Kidney tubule cell (primary cell): ENCODE results near the gene CEP104.

ENCODE experiments used
- DNase-seq: peaks from one replicate; pipeline ENCODE4 v3.0.0-alpha.2; 2018; ENCODE audit warnings: low spot score

CEP104 gene

GRCh38 chr1:3799976-3800685 lies 56.9 kb downstream of the CEP104 start:
- peak; percentile 87 for DNase-seq

- peak; percentile 93 for DNase-seq
These were observed 60.6 kb downstream of the CEP104 start, which contains the start of gene LRRC47 for GRCh38 chr1:3796215-3797061. LRRC47 (minus strand) TSS chr1:3796498; CDS start chr1:3796476, 22 bp downstream.

- no peak for DNase-seq
These were observed 61.4 kb downstream of the CEP104 start for GRCh38 chr1:3795453-3796214.

- no peak for DNase-seq
These were observed 66.1 kb downstream of the CEP104 start for GRCh38 chr1:3790952-3791351.

- DNase-seq: no peak
These were observed 66.5 kb downstream of the CEP104 start for GRCh38 chr1:3790500-3790923.

DNA sequence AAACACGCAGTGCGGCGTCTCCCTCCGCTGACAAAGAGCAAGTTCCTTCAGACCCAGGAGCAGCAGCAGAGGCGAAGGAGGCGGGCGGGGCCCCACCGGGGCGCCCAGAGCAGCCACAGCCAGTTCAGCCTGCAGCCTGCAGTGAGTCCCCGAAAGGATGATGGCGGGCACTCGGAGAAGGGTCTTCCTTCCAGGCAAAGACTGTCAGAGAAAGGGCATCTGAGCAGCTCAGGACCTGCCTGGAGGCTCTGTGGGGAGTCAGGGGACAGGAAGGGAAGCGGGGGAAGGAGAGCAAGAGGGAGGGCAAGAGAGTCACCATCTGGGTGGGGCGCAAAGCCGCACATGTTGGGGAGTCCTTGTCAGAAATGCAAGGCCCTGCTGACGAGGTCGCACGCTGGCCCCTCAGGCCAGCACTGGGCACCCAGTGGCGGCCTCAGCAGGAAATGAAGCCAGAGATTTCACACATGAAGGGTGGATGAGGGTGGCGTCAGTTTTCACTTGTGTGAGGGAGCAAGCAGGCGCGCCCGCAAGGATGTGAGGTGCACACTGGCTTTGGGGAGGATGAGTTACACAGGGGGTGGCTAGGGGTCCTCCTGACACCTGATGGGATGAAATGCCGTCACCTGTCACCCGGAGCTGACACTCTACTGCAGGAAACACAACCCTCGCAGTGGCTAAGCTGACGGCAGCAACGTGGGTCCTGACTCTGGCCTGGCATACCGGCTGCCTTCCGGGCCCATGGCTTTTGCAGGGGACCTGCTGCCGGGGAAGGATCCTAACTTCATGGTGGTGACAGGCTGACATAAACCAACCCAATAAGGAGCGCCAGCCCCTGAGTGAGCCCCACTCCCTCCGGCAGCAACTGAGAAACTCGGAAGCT lies 67.3 kb downstream of the CEP104 start:
- no peak for DNase-seq

DNA sequence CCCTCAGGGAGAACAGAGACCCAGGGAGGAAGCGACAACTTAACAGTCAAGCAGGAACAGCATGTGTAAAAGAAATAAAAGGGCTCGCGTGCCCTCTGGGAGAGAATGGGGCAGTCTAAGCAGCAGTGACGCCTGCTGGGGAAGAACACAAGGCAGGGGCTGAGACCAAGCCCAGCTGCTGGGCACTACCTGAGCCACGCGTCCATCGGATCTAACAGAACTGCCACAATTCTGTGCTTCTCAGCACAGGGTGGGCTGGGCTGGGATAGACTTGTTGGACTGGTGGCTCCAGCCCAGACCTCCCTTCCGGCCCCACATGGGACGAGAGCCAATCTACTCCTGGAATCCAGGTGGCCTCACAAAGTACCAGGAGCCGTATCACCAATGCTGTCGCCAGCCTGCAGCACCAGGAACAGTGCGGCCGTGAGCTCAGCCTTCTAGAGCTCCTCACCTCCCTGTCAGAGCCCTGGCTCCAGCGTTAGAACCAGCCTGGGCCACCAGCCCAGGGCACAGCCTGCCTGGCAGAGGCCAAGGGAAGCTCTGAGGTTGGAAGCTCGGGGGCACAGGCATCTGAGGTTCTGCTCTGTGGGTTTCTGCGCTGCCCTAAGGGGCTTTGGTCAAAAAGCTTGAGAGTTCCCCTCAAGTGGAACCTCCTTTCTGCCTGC lies 68.1 kb downstream of the CEP104 start:
- no peak for DNase-seq

DNA sequence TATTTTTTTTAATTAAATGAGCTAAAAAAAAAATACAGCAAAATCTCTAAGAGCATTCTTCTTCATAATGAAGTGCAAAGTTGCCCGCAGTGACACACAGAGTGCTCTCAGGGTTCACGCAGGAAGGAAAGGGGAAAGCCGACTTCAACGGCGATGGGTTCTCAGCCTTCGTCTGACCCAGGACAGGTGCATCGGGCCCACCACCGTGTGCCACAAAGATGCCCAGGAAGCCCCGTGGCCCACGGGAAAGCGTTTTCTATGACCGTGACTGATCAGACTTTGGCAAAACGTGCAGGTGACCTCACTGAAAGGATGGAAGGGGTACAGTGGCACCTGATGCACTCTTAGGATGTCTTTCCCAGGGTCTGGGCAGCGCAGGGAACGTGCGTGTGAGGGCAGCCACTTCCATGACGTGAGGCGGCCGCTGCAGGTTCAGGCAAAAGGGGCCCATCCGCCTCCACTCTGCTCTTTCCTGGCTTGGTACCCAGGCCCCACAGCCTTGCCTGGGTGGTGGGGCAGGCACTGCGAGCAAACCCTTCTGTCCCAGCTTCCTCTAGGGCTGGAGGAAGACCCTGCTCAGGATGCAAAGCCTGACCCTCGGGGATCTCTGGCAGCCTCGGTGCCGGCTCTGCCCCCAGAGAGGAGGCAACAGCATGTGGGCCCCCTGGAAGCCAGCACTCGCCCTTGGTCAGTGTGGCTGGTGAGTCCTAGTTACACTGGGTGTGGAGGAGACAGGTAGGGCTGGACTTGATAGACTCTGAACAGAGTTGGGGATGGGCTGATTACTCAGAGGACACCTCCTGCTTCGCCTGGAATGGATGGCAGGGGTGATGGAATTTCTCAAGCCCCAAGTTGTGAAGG lies 69.0 kb downstream of the CEP104 start:
- DNase-seq: no peak

DNA sequence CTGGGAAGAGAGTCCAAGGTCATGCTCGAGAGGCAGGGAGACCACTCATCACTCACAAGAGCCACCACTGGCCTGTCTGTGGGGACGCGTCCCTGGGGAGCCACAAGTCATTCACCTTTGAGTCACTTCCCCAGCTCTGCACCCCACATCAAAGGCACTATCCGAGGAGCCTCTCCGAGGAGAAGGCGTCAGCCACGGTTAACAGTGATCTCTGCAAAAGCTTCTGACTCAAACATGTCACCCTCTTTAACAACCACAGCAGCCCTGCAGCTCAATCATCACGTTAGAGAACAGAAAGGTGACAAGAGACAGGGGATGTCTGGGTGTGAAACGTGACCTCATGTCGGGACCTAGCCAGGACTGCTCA lies 69.7 kb downstream of the CEP104 start:
- no peak for DNase-seq

GRCh38 chr1:3786468-3787348 lies 70.3 kb downstream of the CEP104 start:
- no peak for DNase-seq

GRCh38 chr1:3785456-3786157 lies 71.4 kb downstream of the CEP104 start:
- DNase-seq: peak; percentile 27

- DNase-seq: no peak
These were observed 72.0 kb downstream of the CEP104 start for GRCh38 chr1:3785045-3785444.

DNA sequence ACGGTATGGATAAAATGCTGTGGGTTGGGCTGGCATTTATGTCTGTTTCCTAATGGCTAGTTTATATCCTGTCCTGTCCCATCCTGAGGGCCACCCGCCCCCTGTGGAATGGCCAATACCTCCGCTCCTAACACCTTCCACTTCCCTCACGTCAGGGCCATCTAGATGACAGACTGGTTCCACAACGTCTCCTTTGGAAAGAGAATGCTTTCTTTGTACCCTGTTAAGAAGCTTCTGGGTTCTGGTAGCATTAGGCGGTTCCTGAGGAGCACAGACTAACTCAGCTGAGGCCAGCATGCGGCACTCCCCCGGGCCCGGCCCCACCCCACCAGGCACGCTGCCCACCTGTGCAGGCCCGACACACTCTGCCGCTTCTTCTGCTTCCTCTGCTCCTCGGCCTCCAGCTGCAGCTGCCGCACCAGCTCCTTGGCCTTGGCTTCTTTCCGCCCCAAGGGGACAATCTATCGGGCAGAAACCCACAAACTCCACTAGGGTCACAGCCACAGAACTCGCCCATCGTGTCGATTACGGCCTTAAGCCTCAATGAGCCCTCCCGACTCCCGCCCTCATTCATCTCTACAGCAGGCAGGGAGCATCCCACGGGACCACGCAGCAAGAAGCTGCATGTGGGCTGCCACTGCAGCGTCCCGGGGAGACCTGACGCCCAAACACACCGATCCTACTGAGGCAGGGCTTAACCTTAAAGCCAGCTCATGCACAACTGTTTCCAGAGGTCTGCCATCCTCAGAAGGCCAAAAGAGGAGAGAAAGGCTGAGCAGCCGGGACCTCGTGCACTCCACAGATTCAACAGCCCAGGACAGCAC lies 73.1 kb downstream of the CEP104 start:
- DNase-seq: no peak

- no peak for DNase-seq
These were observed 76.1 kb downstream of the CEP104 start for GRCh38 chr1:3780901-3781300.

GRCh38 chr1:3779912-3780416 lies 77.0 kb downstream of the CEP104 start:
- DNase-seq: no peak

DNA sequence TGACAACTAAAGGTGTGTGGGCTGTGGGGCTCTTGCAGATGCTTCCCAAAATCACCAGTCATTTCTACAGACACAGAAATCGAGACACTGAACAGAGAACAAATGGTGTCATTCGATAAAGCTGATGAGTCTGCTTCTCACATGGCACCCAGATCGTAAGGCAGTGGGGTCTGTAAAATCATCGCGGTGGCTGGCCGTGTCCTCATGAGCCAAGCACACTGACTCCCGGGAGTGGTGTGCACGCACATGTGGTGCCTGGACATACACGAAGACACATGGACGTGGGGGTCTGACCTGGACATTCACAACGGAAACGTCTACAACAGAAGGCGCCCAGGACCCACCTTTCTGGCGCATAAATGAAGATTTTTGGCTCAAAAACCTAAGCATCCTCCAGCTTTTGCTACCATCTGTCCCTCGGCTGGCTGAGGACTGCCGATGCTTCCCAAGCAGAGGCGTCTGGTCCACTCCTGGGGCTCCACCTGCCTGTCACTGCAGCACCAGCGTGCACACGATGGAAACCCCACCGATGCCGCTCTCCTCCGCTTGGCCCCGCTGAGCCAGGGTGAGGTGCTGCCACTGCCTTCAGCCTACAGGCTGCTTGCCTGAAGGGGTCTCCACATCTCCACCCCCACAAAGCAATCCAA lies 77.6 kb downstream of the CEP104 start:
- DNase-seq: no peak
